Activated B cell treated with CpG ODN at 0.5 μM for 24 hours (primary cell): ENCODE data around the gene MACC1. TPM values are rescaled to one million over a fixed set of nuclear protein-coding genes. Genes with fewer than 3 reads are reported as not detected.

ENCODE experiments used
- ATAC-seq: fragments of 200-7000 bp; cut with Tn5 transposase; one replicate; pipeline ENCODE4 v1.10.0; 2021; ENCODE audit warnings: low read depth, mild to moderate bottlenecking, moderate library complexity
- CTCF ChIA-PET: fragments of 350-600 bp; sonication (Branson Sonifier 250); formaldehyde crosslinking; loops from one replicate; lab custom pipeline; 2021; ENCODE audit warnings: antibody characterized with exemption; lab: Charles Lee
- POLR2A ChIA-PET: fragments of 350-600 bp; sonication (Branson Sonifier 250); formaldehyde crosslinking; loops from one replicate; lab custom pipeline; 2021; ENCODE audit warnings: antibody characterized with exemption; lab: Charles Lee
- DNase-seq: peaks from one replicate; pipeline ENCODE4 v3.0.0; 2022
- H3K27ac Mint-ChIP-seq: one replicate; pipeline ENCODE4 v1.8.0; 2020; ENCODE audit warnings: mixed read lengths
- H3K27me3 Mint-ChIP-seq: one replicate; pipeline ENCODE4 v1.8.0; 2021; ENCODE audit warnings: mixed read lengths
- H3K36me3 Mint-ChIP-seq: one replicate; pipeline ENCODE4 v1.8.0; 2021; ENCODE audit warnings: low read depth, mixed read lengths
- H3K4me1 Mint-ChIP-seq: one replicate; pipeline ENCODE4 v1.8.0; 2021; ENCODE audit warnings: mixed read lengths
- H3K4me3 Mint-ChIP-seq: one replicate; pipeline ENCODE4 v1.8.0; 2020; ENCODE audit warnings: mild to moderate bottlenecking, mixed read lengths
- H3K9me3 Mint-ChIP-seq: one replicate; pipeline ENCODE4 v1.8.0; 2020; ENCODE audit warnings: mixed read lengths
- CTCF ChIP-seq: fragments of 200-600 bp; IDR thresholded peaks from one replicate; pipeline ENCODE4 v1.8.0; 2022; ENCODE audit warnings: antibody characterized with exemption, mild to moderate bottlenecking
- intact Hi-C: fragments of 100-400 bp; cut with micrococcal nuclease; formaldehyde crosslinking; loops from one replicate; pipeline ENCODE4 v1.15.1; 2024
- total RNA-seq: library from RNA; stranded (reverse); gene quantifications from 2 replicates; pipeline ENCODE4 v1.2.3, GENCODE V29; 2022

Gene MACC1
- total RNA-seq, 1 donor from 2014 or later: 20.3 TPM

GRCh38 chr7:20170633-20171032 is 46.6 kb downstream of the MACC1 start:
- no peak for TF ChIP-seq CTCF
- ChIA-PET CTCF (interaction anchor here (1.2 to 2.6 kb wide), 3 partner anchors 188 to 457 kb away, joined by 4 to 9 read pairs (median 6); no protein-coding TSS in a partner anchor), POLR2A (no interaction called here)
- Mint-ChIP-seq H3K36me3 (peaks cover 17% of the 10 kb centered on the region), H3K4me1 (peaks cover 8% of the 10 kb centered on the region), H3K9me3 (no peaks in the 10 kb centered on the region), H3K27me3 (no peaks in the 10 kb centered on the region), H3K27ac (no peak overlapping the region), H3K4me3 (no peak overlapping the region)
- DNase-seq (no peak), ATAC-seq (no peak)
- intact Hi-C loops: loop anchor here (5.0 kb wide), 2 partner anchors 142 to 427 kb away; no protein-coding TSS in a partner anchor

GRCh38 chr7:20165146-20165510 is 52.1 kb downstream of the MACC1 start:
- no peak overlapping the region for H3K27ac Mint-ChIP-seq
- CTCF ChIA-PET: no interaction called here

GRCh38 chr7:20164425-20165145 is 52.6 kb downstream of the MACC1 start:
- Mint-ChIP-seq H3K27ac (no peak overlapping the region), H3K4me1 (no peaks in the 10 kb centered on the region), H3K27me3 (no peaks in the 10 kb centered on the region), H3K9me3 (no peaks in the 10 kb centered on the region), H3K36me3 (peaks cover 20% of the 10 kb centered on the region), H3K4me3 (no peak overlapping the region)
- no peak for TF ChIP-seq CTCF
- intact Hi-C loops: no loop called here
- ChIA-PET CTCF (no interaction called here), POLR2A (no interaction called here)
- no peak for ATAC-seq
- no peak for DNase-seq

More at GRCh38 chr7:20165146-20165510, 52.1 kb downstream of the MACC1 start:
- no peak for ATAC-seq
- DNase-seq: no peak
- peaks cover 18% of the 10 kb centered on the region for H3K36me3 Mint-ChIP-seq
- no peak overlapping the region for H3K4me3 Mint-ChIP-seq
- H3K4me1 Mint-ChIP-seq: no peaks in the 10 kb centered on the region
- intact Hi-C loops: no loop called here
- POLR2A ChIA-PET: interaction anchor here (0.5 kb wide), 1 partner anchor 19 kb away, joined by 4 read pairs; no protein-coding TSS in a partner anchor
- no peaks in the 10 kb centered on the region for H3K9me3 Mint-ChIP-seq
- TF ChIP-seq CTCF: no peak
- H3K27me3 Mint-ChIP-seq: no peaks in the 10 kb centered on the region

- CTCF ChIA-PET: no interaction called here
- H3K9me3 Mint-ChIP-seq: no peaks in the 10 kb centered on the region
These were observed 54.5 kb downstream of the MACC1 start for GRCh38 chr7:20162665-20163064.

More at GRCh38 chr7:20162665-20163064, 54.5 kb downstream of the MACC1 start:
- POLR2A ChIA-PET: no interaction called here
- no peak for ATAC-seq
- no peak for TF ChIP-seq CTCF
- Mint-ChIP-seq H3K36me3 (peaks cover 17% of the 10 kb centered on the region), H3K4me3 (no peak overlapping the region), H3K4me1 (peaks cover 8% of the 10 kb centered on the region), H3K27me3 (no peaks in the 10 kb centered on the region), H3K27ac (no peak overlapping the region)
- no peak for DNase-seq
- intact Hi-C loops: no loop called here
